Mononuclear cell (primary cell): ENCODE data around the gene MYL6. TPM values are rescaled to one million over a fixed set of nuclear protein-coding genes. Genes with fewer than 3 reads are reported as not detected.

Source experiments
- H3K27me3 ChIP-seq: 2 replicates; pipeline ENCODE4 v1.6.0; 2011; ENCODE audit warnings: low read length, control low read depth; ENCODE audit not compliant: insufficient read depth
- H3K4me1 ChIP-seq: 2 replicates; pipeline ENCODE4 v1.5.1; 2011; ENCODE audit warnings: mild to moderate bottlenecking, low read length, control low read depth; ENCODE audit not compliant: insufficient read depth
- H3K4me3 ChIP-seq: 2 replicates; pipeline ENCODE4 v1.5.1; 2011; ENCODE audit warnings: mild to moderate bottlenecking, low read length, moderate library complexity
- H3K9me3 ChIP-seq: 2 replicates; pipeline ENCODE4 v1.5.1; 2011; ENCODE audit warnings: low read depth, mild to moderate bottlenecking, control low read depth, low read length
- total RNA-seq: library from RNA; depleted of rRNA; stranded (reverse); fragments of >200 nt; gene quantifications from one replicate; pipeline ENCODE4 v1.2.3, GENCODE V29; 2012

MYL6 gene
- total RNA-seq, 1 donor, result 729 TPM

DNA sequence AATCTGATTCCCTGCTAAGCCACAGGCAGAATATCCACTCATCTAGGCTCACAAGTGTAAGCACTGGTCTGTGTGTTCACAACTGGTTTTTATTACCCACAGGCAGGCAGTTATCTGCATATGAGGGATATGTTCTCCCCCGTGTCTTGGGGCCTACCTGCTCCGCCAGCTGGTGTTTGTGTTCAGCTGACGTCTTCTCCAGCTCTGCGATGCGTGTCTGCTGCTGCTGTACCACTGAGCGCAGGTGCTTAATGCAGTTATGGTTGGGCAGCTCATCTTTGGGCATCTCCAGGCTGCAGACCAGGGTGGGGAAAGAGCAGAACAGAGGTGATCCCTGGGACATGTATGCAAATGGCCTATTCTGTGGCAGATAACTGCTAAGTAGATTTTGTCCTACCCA lies 49.8 kb downstream of the MYL6 start:
- Histone ChIP-seq H3K9me3 (no peaks in the 10 kb centered on the region), H3K4me3 (no peak overlapping the region), H3K4me1 (no peaks in the 10 kb centered on the region), H3K27me3 (no peaks in the 10 kb centered on the region)

Other genes starting within 250 kb of the MYL6 start
- gene PYM1, start 230.5 kb upstream of the MYL6 start, total RNA-seq, result 21.2 TPM
- 329 TPM for gene DGKA, start 227.2 kb upstream of the MYL6 start, total RNA-seq
- gene PMEL, start 192.3 kb upstream of the MYL6 start, total RNA-seq, result not detected
- gene CDK2, start 191.5 kb upstream of the MYL6 start, total RNA-seq, result 6.9 TPM
- gene RAB5B, start 184.3 kb upstream of the MYL6 start, total RNA-seq, result 25.1 TPM
- gene SUOX, start 161.1 kb upstream of the MYL6 start, total RNA-seq, result 2.4 TPM
- gene IKZF4, start 137.3 kb upstream of the MYL6 start, total RNA-seq, result 1.3 TPM
- gene RPS26, start 116.4 kb upstream of the MYL6 start, total RNA-seq, result 1,312 TPM
- 1.4 TPM for gene ERBB3, start 78.2 kb upstream of the MYL6 start, total RNA-seq
- gene PA2G4, start 53.8 kb upstream of the MYL6 start, total RNA-seq, result 103 TPM
- 5,493 TPM for gene RPL41, start 41.7 kb upstream of the MYL6 start, total RNA-seq
- 8.6 TPM for gene ZC3H10, start 40.1 kb upstream of the MYL6 start, total RNA-seq
- 62.1 TPM for gene ESYT1, start 30.1 kb upstream of the MYL6 start, total RNA-seq
- gene MYL6B, start 5.8 kb upstream of the MYL6 start, total RNA-seq, result 2.1 TPM
- gene SMARCC2, start 31.1 kb downstream of the MYL6 start, total RNA-seq, result 61.1 TPM
- 34.3 TPM for gene RNF41, start 63.6 kb downstream of the MYL6 start, total RNA-seq
- gene NABP2, start 66.0 kb downstream of the MYL6 start, total RNA-seq, result 8.9 TPM
- gene SLC39A5, start 71.7 kb downstream of the MYL6 start, total RNA-seq, result not detected
- gene ANKRD52, start 100.0 kb downstream of the MYL6 start, total RNA-seq, result 8.4 TPM
- 14.8 TPM for gene COQ10A, start 108.6 kb downstream of the MYL6 start, total RNA-seq
- 148 TPM for gene CS, start 142.0 kb downstream of the MYL6 start, total RNA-seq
- 22.6 TPM for gene CNPY2, start 157.6 kb downstream of the MYL6 start, total RNA-seq
- gene PAN2, start 175.6 kb downstream of the MYL6 start, total RNA-seq, result 39.8 TPM
- 23.5 TPM for gene IL23A, start 180.5 kb downstream of the MYL6 start, total RNA-seq
- gene STAT2, start 201.7 kb downstream of the MYL6 start, total RNA-seq, result 95.2 TPM
- gene APOF, start 204.5 kb downstream of the MYL6 start, total RNA-seq, result not detected